ENCODE results near the gene CUEDC1. TPM values are rescaled to one million over a fixed set of nuclear protein-coding genes. Genes with fewer than 3 reads are reported as not detected.
"Not testable (repeated sequence)": the region's sequence is repeated elsewhere in the genome, so short reads cannot be mapped to it uniquely, and the experiment has no call there.

The CUEDC1 gene
- total RNA-seq, 3 donors from 2014 or later = 13.0 to 18.0 (median 14.5) TPM

DNA sequence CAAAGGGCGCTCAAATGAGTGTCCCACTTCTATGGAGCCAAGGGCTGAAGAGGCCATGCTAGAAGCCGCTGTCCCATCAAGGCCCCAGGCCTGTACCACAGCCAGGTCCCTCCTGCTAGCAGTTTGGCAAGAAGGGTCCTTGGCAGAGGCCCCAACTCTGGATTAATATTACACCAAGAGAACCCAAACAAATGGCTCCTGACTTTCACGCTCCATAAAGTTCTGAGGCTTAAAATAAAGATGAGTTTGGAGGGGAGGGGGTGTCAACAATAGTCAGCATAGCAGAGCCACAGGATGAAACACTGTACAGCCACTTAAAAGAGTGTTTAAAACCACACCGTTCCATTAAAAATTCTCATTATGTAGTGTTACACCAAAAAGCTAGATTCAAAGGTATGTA, 30.5 kb downstream of the CUEDC1 start:
- no peaks in the 10 kb centered on the region for H3K27me3 ChIP-seq
- H3K36me3 ChIP-seq = no peaks in the 10 kb centered on the region
- no peak overlapping the region for H3K4me3 ChIP-seq
- peaks cover 0 to 12% of the 10 kb centered on the region in 2 donors for H3K4me1 ChIP-seq
- no peak for TF ChIP-seq POLR2A (IDR thresholded peaks at IDR 0.05)
- TF ChIP-seq POLR2AphosphoS5 (IDR thresholded peaks at IDR 0.05) = no peak
- TF ChIP-seq CTCF (IDR thresholded peaks at IDR 0.05) = no peak
- intact Hi-C loops (cut with DNase I; ENCODE audit: low total_unique reads) = no loop called here
- no peaks in the 10 kb centered on the region for H3K9me3 ChIP-seq
- DNase-seq (ENCODE audit: low spot score in 2 of 2) = no peak
- H3K27ac ChIP-seq = no peak overlapping the region

DNA sequence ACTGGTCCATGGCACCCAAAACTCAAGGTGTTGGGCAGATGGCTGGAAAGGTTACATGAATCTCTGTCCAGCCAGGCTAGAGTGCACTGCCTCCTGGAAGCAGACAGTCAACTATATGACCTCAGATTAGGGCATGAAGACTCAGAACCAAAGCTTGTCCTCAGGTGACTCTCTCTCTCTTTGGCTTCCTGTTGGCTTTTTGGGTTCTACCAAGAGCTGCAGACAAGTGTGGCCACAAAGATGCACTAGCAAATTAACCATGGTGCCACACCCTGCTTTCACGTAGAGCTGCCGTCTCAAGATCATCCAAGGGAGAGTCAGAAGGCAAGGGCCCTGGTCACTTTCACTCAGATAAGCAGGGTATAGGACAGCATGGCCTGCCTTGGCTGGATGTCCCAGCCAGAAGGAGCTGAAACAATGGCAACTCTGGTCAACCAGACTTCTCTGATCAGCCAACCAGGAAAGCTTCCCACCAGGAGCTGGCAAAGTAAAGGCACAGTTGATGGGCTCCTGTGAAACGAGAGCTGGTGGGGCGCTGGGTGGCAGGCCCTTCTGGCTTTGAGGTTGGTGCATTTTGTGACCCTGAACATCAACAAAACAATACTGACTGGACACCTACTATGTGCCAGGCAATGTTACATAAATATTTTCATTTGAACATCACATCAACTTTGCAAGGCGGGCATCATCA, 31.9 kb downstream of the CUEDC1 start:
- Histone ChIP-seq H3K27me3 (no peaks in the 10 kb centered on the region), H3K4me1 (peaks cover 3 to 12% of the 10 kb centered on the region in 2 donors), H3K9me3 (no peaks in the 10 kb centered on the region), H3K36me3 (no peaks in the 10 kb centered on the region), H3K27ac (no peak overlapping the region), H3K4me3 (no peak overlapping the region)
- no peak for DNase-seq (ENCODE audit: low spot score in 2 of 2)
- intact Hi-C loops (cut with DNase I; ENCODE audit: low total_unique reads) = no loop called here
- TF ChIP-seq CTCF (IDR thresholded peaks at IDR 0.05) = no peak
- TF ChIP-seq POLR2A (IDR thresholded peaks at IDR 0.05) = no peak
- no peak for TF ChIP-seq POLR2AphosphoS5 (IDR thresholded peaks at IDR 0.05)

GRCh38 chr17:57922745-57923144, 32.5 kb downstream of the CUEDC1 start:
- H3K36me3 ChIP-seq; H3K27me3 ChIP-seq; intact Hi-C loops (cut with DNase I; ENCODE audit: low total_unique reads); H3K4me3 ChIP-seq; H3K9me3 ChIP-seq; DNase-seq (ENCODE audit: low spot score in 2 of 2): not testable (repeated sequence)
- Histone ChIP-seq H3K4me1 (peaks cover 9 to 18% of the 10 kb centered on the region in 2 donors), H3K27ac (peak overlapping the region in 1 of 2 donors; percentile 86)

DNA sequence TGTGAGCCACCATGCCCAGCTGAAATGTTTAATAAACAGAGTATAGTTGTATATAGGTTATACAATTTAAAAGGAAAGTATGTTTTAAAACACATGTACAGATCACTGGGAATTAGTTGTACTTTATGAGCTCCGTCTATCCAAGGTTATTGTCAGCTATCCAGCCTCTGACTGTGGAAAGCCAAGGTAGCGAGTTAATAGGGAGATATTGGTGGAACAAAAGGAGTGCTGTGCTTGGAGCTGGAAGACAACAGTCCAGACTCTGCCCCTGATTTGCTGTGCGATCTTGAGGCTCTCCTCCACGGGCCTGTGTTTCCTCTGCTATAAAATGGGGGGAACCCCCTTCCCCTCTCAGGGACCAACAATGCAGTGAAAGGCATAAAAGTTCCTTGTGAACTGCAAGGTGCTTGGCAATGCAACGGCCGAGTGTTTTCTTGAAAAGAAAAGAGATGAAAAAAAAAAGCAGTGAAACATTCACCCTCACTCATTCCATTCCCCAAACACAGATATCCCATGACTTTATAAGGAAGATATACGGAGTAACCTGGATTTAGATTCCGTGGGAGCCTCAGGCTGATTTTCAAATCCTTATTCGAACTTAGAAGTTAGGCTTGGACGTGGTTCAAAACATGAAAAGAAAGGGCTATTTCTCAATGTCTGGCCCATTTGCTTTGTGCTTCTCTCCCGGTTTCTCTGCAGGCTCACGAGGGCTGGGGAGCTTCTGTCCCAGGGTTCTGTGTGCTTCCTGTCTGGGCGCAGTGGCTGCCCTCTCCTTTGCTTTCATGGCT, 34.1 kb downstream of the CUEDC1 start:
- TF ChIP-seq POLR2AphosphoS5 (IDR thresholded peaks at IDR 0.05) (peak in 2 of 3 donors; percentile 30 to 40), CTCF (IDR thresholded peaks at IDR 0.05) (no peak)
- Histone ChIP-seq H3K27ac (peak overlapping the region; percentile 78 to 86), H3K9me3 (no peaks in the 10 kb centered on the region), H3K36me3 (no peaks in the 10 kb centered on the region), H3K4me3 (peak overlapping the region in 1 of 3 donors; percentile 3), H3K4me1 (peaks cover 10 to 16% of the 10 kb centered on the region in 2 donors), H3K27me3 (no peaks in the 10 kb centered on the region)
- intact Hi-C loops (cut with DNase I; ENCODE audit: low total_unique reads) = no loop called here
- DNase-seq (ENCODE audit: low spot score in 2 of 2) = peak in 1 of 2 donors; percentile 46

DNA sequence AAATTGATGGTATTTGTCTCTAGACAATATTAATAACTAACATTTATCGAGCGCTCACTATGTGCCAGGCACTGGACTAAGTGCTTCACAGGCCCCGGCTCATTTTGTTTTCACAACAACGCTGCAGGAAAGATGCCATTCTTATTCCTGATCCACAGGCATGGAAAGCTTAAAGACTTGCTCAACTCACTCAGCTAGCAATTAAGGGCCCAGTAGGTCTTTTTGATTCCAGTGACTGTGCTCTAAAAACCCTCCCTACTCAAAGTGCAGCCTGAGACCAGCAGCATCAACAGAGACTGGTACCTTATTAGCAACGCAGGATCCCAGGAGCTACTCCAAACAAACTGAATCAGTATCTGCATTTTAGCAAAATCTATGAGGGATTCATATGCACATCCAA, 35.3 kb downstream of the CUEDC1 start:
- intact Hi-C loops (cut with DNase I; ENCODE audit: low total_unique reads) = no loop called here
- no peak for DNase-seq (ENCODE audit: low spot score in 2 of 2)
- Histone ChIP-seq H3K27ac (no peak overlapping the region), H3K27me3 (no peaks in the 10 kb centered on the region), H3K4me1 (peaks cover 10 to 16% of the 10 kb centered on the region in 2 donors), H3K4me3 (no peak overlapping the region), H3K9me3 (no peaks in the 10 kb centered on the region), H3K36me3 (no peaks in the 10 kb centered on the region)
- TF ChIP-seq POLR2AphosphoS5 (IDR thresholded peaks at IDR 0.05) (no peak), CTCF (IDR thresholded peaks at IDR 0.05) (no peak), POLR2A (IDR thresholded peaks at IDR 0.05) (no peak)
